Measurements from ENCODE around the gene CEP126. TPM values are rescaled to one million over a fixed set of nuclear protein-coding genes. Genes with fewer than 3 reads are reported as not detected.

Gene CEP126
- total RNA-seq, 2 experiments from 2014 or later = 1.1 to 1.8 TPM

DNA sequence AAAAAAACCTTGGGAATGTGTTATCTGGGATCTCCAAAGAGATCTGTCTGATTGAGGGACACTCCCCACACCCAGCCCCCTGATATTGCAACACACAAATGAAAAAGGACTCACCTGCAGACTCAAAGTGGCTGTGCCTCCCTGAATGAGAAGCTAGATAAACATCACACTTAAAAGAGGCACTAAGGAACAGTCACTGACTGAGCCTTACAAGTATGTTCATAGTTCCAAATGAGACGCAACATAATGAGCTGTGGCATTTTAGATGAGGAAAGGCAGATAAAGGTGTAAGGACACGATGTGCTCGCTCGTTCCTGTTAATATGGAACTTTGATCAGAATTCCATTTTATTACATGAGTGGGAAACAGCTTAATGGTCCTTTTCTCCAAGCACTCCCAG lies 111.4 kb downstream of the CEP126 start:
- intact Hi-C loops (cut with micrococcal nuclease) = no loop called here
- DNase-seq = no peak
- CTCF ChIA-PET = interaction anchor here (0.6 to 1.5 kb wide), 2 partner anchors 18 to 169 kb away, joined by 4 read pairs; no protein-coding TSS in a partner anchor
- Mint-ChIP-seq H3K4me3 (no peak overlapping the region), H3K9me3 (no peaks in the 10 kb centered on the region), H3K4me1 (ENCODE audit: low read depth) (no peaks in the 10 kb centered on the region), H3K27ac (no peak overlapping the region), H3K36me3 (no peaks in the 10 kb centered on the region), H3K27me3 (peaks cover 10% of the 10 kb centered on the region)
- POLR2A ChIA-PET = no interaction called here

DNA sequence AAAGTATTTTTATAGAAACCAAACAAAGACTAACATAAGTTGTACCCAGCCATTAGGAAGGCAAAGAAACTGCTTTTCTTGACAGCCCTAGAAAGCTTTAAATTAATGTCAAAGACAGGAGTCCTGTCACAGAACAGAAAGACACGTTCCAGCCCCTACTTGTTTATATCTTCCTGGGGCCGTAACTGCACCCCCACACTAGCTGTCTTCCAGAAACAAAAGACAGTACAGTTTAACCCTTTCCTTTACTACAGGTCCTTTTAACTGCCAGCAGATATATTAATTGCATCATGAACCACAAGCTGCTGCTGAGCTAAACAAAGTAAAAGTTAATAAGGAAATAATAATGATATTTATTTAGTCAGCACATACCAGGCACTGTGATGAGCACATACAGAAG lies 112.1 kb downstream of the CEP126 start:
- Mint-ChIP-seq H3K36me3 (no peaks in the 10 kb centered on the region), H3K4me3 (no peak overlapping the region), H3K27me3 (peaks cover 10% of the 10 kb centered on the region), H3K4me1 (ENCODE audit: low read depth) (no peaks in the 10 kb centered on the region), H3K9me3 (no peaks in the 10 kb centered on the region), H3K27ac (no peak overlapping the region)
- intact Hi-C loops (cut with micrococcal nuclease) = no loop called here
- CTCF ChIA-PET = interaction anchor here (0.6 to 1.5 kb wide), 2 partner anchors 19 to 169 kb away, joined by 4 read pairs; no protein-coding TSS in a partner anchor
- DNase-seq = no peak
- POLR2A ChIA-PET = no interaction called here

DNA sequence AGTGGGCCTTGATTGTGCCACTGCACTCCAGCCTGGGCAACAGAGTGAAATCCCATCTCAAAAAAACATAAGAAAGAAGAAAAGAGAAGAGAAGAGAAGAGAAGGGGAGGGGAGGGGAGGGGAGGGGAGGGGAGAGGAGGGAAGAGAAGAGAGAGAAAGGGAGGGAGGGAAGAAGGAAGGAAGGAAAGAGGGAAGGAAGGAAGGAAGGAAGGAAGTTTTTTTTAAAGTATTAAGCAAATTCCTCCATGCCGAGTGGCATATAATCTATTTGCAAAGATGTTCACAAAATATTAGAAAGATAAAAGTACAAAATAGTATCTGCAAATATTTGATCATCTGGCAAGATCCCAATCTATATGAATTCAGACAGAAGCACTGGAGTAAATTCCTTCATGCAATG lies 121.9 kb downstream of the CEP126 start:
- H3K36me3 Mint-ChIP-seq = no peaks in the 10 kb centered on the region
- peaks cover 9% of the 10 kb centered on the region for H3K27me3 Mint-ChIP-seq
- H3K4me1 Mint-ChIP-seq (ENCODE audit: low read depth) = no peaks in the 10 kb centered on the region
- H3K27ac Mint-ChIP-seq = no peak overlapping the region
- ChIA-PET POLR2A (no interaction called here), CTCF (no interaction called here)
- H3K4me3 Mint-ChIP-seq = no peak overlapping the region
- intact Hi-C loops (cut with micrococcal nuclease) = no loop called here
- DNase-seq = no peak
- peaks cover 5% of the 10 kb centered on the region for H3K9me3 Mint-ChIP-seq

DNA sequence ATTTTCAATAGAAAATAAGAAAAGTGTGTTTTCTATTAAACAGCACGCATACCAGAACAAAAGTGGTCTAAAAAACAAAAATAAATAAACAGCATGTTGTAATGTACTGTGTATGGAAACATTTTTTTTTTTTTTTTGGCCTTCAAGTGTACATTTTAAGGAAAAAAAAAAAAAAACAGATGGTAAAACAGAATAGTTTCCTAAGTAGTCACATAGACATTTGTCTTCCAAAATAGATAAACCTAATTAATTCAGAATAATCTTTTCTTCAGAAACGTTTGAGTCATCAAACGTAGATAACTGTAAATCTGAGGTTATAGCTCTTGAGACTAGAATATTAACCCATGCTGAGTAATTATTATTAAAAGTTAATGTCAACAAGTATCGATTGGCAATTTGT lies 132.0 kb downstream of the CEP126 start:
- Mint-ChIP-seq H3K4me3 (peak overlapping the region; percentile 65), H3K9me3 (no peaks in the 10 kb centered on the region), H3K27ac (no peak overlapping the region), H3K36me3 (no peaks in the 10 kb centered on the region), H3K27me3 (peaks cover 22% of the 10 kb centered on the region), H3K4me1 (ENCODE audit: low read depth) (peaks cover 9% of the 10 kb centered on the region)
- no peak for DNase-seq
- intact Hi-C loops (cut with micrococcal nuclease) = no loop called here
- CTCF ChIA-PET = no interaction called here
- POLR2A ChIA-PET = no interaction called here

DNA sequence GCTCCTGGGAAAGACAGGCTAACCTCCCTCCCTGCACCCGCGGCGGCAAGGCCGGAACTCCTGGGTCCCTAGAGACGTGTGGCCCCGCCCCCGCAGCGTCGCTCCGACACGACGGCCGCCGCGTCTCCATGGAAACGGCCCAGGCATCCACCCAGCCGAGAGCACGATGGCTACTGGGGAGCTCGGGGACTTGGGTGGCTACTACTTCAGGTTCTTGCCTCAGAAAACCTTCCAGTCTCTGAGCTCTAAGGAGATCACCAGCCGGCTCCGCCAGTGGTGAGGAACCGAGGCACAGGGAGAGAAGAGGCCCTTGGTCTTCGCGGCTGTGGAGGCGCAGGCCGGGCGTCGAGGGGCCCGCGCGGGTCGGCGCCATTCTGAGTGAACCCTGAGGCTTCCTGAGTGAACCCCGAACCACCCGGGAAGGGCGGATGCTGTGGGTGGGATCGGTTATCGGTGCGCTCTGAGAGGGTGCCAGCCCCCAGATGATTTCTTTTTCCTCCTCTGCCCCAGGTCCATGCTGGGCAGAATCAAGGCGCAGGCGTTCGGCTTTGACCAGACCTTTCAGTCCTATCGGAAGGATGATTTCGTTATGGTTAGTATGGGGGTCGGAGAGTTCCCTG lies 132.6 kb downstream of the CEP126 start, which contains the start of gene CFAP300:
Gene CFAP300, plus strand, starts transcription at position 133 of the 620 bp plus-strand sequence. Its CDS starts 34 bp downstream, at position 167.
- intact Hi-C loops (cut with micrococcal nuclease) = no loop called here
- Mint-ChIP-seq H3K27ac (no peak within 1 kb of the TSS), H3K4me1 (ENCODE audit: low read depth) (peaks cover 9% of the 10 kb centered on the region), H3K4me3 (peak within 1 kb of the TSS; percentile 65), H3K36me3 (no peaks in the 10 kb centered on the region), H3K27me3 (peaks cover 21% of the 10 kb centered on the region), H3K9me3 (no peaks in the 10 kb centered on the region)
- POLR2A ChIA-PET = no interaction called here
- peak; percentile 72 for DNase-seq
- CTCF ChIA-PET = no interaction called here

Other genes with a start within 250 kb of the CEP126 start
- gene ANGPTL5, start 1.5 kb downstream of the CEP126 start, total RNA-seq = not detected
- not detected for gene CFAP300, start 132.4 kb downstream of the CEP126 start, total RNA-seq
- under 1 TPM; 0.24 to 0.71 TPM for gene YAP1, start 195.4 kb downstream of the CEP126 start, total RNA-seq